Measurements from ENCODE around the gene AOAH.

The AOAH gene

DNA sequence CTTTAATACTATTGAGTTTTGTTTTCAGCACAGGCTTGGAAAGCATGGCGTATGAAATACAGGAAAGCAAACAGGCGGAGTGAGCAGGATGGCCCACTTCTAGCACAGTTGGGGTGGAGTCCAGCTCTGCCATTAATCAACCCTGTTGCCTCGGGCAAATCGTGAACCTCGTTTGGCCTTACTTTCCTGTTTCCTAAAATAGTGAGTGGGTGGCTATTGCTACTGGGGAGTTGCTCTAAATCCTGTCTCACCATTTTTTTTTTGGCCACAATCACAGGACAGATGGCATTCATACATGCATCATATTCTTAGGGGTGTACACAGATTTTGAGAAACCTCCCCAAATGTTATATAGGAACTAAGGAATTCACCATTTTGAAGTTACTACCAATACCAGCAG, 176.9 kb downstream of the AOAH start:
- ATAC-seq (no peak), DNase-seq (no peak)

DNA sequence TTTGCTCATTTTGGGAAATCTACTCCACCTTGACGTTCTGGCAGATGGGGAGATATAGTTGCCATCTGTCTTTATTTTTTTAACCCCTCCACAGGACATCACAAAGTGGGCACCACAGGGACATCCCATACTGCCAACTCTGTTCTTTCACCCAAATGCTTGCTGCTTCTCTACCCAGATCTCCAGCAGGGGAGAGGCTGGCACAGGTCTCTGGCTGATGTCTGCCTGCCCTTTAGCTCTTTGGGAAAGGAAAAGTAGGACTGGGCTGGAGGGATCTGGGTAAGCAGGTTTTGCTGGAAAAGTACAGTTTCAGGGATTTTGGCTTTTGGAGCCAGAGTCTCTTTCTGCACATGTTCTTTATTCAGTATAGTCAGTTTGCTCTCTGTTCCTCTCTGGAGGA, 178.0 kb downstream of the AOAH start:
- no peak for ATAC-seq
- DNase-seq, result no peak

DNA sequence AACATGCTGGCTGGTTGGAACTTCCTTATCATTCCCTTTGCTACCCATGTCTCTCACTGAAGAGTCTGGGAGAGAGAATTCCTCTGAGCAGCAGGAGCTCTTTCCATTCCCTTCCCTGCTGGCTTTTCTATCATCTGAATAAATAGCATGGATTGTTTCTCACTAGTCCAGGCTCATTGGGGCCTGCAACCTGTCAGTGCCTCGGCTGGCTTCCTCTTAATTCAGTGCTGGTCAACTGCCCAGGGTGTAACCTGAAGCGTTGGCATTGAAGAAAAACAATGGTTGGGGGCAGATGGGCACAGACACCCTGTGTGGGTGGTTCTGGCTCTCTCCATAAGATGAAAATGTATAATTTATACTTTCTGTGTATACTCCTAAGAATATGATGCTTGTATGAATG, 179.0 kb downstream of the AOAH start:
- DNase-seq, result no peak
- no peak for ATAC-seq

DNA sequence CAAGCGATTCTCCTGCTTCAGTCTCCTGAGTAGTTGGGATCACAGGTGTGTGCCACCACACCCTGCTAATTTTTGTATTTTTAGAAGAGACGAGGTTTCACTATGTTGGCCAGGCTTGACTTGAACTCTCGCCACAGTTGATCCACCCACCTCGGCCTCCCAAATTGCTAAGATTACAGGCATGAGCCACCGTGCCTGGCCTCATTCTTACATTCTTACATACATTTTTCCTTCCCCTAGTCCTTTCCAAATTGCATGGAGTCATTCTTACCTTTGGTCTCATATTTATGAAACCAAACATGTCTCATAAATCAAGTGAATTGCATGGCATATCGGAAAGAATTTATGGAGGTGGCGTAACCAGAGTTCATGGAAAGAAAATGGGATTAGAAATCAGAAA, 186.2 kb downstream of the AOAH start:
- ATAC-seq, result no peak
- no peak for DNase-seq

DNA sequence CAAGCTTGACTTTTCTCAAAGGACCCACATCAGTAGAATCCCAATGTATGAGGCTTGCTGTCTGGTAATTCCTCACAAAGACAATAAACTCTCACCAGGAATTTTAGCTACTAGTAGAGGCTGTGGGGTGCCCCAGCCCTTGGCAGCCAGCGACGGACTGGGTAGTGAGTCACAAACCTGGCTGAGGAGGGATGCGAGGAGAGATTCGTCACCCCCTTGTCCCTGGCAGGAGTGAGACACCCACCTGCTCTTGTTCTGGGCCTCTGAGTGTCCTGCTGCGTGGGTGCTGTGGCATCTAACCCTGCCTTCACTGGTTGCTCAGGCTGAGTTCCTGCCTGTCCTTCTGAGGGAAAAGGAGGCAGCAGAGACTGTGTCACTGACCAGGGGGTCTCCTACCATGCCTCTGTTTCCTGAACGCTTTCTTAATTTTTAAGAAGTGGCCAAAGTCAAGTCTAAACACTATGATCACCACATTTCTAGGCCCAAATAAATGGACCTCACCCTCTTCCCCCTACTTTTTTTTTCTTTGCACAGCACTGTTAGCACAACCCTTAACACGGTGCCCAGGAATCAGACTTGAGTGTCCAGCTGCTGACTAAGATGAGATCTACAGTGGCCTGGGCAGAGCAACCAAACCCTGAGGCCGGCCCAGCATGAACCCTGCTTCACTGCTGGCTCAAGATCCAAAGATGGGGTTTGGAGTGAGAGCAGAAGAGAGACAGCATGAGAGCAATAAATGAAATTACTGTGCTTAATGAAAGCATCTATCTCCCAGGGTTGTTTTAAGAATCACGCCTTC, 188.2 kb downstream of the AOAH start:
- DNase-seq, result no peak

DNA sequence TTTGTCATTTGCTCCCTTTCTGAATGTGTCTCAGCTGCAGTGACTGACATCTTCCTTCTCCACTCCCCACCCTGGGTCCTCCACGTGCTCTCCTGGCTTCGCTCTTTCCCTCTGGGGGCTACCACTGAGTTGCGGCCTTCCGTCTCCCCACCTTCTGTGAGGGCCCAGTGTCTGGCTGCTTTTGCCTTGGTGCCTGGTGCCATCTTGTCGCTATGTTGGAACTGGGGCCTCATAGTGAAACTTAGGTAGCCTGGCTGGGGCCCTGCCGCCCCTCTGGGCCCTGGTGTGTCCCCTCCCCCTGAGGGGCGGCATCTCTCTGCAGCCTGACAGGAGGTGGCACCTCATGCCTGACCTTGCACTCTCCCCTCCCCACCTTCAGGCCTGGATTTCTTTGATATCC, 190.6 kb downstream of the AOAH start:
- no peak for DNase-seq
- no peak for ATAC-seq

More for the DNA sequence above, 188.2 kb downstream of the AOAH start:
- ATAC-seq, result no peak

DNA sequence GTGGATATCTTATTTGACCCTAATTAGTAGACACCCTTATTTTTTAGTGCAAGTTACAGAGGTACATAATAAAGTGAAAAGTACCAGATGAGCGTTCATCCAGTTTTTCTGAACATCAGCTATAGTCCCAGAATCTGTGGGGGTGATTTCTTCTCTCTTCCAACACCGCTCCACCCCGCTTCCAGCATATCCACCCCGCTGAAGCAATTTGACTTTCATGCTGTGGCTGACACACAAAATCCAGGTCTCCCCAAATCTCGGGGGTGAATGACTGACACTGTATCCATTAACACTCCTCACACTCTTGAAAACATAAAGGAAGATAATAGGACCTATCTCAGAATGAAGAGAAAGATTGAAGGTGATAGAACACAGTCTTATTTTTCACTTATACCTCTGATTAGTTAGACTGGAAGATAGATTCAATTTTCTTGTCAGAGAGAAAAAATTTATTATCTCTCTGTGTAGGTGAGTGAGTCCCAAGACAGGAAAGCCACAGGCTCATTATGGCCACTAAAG, 191.3 kb downstream of the AOAH start:
- ATAC-seq (no peak), DNase-seq (no peak)

DNA sequence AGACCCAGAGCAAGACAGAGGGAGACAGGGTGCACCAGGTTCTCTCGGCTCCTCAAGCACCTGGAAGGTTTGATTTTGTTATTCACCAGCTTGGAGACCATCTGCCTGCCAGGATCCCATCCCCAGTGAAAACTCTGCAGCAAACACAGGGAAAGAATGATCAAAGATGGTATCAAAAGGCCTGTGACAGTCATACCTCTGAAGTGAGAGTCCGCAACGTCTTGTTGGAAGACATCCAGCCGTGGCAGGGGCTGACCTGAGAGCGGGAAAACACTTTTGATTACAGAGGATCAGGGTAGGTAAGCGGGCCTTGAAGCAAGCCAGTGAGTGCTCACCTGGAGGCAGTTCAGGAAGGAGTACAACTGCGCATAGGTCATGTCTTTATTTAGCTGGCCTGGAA, 192.3 kb downstream of the AOAH start:
- DNase-seq, result no peak
- no peak for ATAC-seq

DNA sequence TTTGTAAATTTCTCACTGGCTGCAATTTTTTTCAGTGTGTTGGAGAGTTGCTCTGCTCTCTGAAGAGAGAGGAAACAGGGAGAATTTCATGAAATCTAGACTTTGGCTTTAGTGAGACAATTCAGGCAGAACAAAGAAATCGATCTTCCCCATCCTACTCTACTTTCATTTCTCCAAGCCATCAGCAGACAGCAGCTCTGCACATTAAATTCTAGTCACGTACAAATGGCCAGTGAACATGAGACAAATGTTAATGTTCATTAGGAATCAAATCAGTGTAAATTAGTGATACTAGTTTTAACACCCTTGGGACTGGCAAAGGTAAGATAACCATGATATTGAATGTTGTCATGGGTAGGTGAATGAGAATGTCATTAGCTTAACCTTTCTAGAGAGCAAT, 193.8 kb downstream of the AOAH start:
- no peak for ATAC-seq

DNA sequence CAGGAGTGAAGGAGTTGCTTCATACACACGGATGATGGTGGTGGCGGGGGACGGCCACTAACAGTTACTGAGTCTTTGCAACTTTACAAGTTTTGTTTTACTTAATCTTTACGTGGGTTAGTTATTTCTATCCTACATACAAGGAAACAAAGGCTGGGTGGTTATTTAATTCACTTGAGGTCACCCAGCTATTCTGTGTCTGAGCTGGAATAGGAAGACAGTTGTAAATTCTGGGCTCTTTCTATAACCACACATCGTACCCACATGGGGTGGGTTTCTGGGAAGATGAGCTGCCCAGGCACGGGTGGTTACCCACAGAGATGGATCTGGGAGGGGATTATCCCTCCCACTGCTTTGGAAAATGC, 196.8 kb downstream of the AOAH start:
- no peak for DNase-seq
- no peak for ATAC-seq

More for the DNA sequence above, 193.8 kb downstream of the AOAH start:
- no peak for DNase-seq

DNA sequence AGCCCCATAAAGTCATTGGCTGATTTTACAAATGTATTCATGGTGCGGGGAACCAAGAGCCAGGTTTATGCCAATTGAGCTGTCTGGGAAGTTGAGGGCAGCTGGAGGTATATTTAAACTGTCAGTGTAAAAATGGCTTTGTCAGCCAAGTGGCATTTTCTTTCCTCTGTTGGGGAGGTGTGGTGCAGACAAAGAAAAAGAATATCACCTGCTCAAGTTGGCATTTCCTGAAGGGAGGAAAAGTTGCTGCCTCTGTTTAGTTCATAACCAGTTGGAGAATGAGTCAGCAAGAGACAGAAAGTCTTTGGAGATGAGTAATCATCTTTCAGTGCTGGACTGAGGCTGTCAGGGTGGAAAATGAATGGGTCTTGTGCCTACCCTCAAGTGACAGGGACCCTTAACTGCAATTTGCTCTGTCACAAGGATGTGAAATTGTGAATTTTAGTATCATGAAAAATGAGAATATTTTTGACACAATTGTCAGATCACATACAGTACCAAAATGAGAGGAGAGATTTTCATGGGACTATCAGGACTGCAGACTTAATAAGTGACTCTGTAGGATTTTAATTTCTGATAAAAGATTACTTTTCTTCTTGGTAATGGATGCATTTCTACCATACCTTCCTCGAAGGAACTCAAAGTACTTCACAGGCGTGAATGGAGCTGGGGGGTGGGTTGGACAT, 197.3 kb downstream of the AOAH start:
- no peak for DNase-seq
- ATAC-seq, result peak; percentile 85

DNA sequence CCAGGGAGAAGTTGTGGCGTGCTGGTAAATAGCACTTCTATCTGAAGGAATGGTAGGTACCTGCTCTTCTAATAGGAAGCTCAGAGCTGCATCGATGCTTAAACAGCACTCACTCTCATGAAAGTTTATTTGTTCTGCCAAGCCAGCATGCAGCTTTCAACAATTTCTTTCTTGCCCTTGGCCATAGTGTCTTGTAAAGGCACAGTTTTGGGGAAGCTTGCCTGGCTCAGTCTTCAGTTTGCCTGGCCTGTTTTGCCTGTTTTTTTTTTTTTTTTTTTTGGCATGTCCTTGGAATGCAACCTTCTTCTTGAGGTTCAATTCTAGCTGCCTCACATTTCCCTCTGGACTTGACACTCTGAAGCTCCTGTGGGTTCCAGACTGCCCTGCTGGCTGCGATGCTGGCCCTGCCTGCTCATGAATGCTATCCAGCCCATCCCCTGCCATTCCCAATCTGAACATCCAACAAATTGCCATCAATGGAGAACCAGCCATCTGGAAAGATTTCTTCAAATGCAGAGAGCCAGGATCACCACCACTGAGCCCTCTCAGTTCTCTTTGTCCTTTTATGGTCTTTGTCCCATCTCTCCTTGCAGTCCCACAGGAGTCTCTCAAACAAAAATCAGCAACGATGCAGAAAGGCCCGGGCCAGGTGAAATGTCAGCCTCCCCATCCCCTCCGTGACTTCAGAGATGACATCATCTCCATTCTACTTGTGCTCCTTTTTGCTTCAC, 200.8 kb downstream of the AOAH start:
- ATAC-seq (no peak), DNase-seq (no peak)

DNA sequence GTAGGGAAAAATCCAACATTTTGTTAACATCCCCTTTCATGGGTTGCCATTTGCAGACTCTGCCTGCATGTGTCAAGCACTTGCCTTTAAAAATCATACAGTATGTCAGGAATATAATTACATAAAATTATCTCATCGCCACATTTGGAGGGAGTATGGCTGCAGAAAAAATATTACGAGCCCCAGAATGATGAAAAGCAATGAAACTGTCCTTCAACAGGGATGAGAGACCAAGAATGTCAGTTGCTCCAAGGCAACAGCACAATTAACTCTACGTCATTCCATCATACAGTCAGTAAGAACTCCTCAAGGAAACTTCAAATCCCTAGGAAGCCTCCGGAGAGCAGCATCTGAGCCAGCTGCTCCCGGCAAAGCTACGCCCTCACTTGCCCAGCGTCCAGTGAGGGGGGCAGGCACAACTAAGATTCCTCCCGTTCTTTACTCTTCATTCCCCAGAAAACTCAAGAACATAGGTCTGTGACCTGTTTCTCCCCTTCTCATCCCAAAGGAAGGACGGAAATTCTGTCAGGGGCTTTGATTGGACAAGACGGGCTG, 201.8 kb downstream of the AOAH start:
- no peak for DNase-seq

DNA sequence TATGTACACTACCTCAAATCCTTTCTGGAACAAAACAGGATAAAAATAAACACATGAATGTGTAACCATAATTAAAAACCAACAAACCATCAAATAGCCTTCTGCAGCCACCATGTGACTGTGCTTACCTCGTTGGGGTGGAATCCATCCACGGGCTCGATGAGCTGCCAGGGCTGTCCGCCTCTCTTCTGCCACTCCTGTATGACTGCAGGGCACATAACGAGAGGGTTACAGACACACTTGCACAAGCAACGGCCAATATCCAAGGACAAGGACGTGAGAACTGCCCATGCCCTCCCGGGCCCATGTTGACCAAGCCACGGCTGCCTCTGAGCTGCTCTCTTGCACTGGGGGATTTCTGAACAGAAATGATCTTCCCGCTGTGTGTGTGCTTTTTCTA, 202.4 kb downstream of the AOAH start:
- no peak for ATAC-seq

More for the DNA sequence above, 201.8 kb downstream of the AOAH start:
- no peak for ATAC-seq

DNA sequence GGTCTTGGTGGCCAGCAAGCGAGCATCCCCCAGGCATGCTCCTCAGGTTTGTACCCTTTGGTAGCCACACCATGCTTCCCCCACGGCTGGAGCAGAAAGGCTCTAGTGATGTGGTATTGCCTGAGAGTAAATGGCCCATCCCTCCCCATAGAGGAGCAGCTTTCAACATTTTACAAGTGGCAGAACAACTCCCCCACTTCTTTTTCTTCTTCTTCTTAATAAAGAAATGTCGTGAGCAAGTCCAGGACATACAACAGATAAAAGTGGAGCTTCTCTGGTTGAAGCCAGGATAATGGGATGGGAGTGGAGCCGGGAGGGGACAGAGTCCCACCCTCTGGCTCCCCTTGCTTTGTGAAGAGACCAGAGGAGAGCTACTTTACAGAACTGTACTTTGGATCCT, 203.2 kb downstream of the AOAH start:
- DNase-seq (no peak), ATAC-seq (no peak)

More for the DNA sequence above, 202.4 kb downstream of the AOAH start:
- DNase-seq, result no peak

DNA sequence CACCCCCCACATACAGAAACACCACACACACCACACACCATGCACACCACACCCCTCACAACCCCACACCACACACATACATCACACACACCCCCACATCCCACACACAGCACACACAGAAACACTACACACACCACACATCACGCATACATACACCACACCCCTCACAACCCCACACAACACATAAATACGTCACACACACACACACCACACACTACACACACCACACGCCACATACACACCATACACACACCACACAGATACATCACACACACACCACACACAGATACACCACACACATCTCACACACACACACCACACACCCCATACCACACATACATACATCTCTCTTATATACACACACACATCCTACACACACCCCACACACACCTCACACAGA, 208.4 kb downstream of the AOAH start:
- DNase-seq (no peak), ATAC-seq (no peak)

DNA sequence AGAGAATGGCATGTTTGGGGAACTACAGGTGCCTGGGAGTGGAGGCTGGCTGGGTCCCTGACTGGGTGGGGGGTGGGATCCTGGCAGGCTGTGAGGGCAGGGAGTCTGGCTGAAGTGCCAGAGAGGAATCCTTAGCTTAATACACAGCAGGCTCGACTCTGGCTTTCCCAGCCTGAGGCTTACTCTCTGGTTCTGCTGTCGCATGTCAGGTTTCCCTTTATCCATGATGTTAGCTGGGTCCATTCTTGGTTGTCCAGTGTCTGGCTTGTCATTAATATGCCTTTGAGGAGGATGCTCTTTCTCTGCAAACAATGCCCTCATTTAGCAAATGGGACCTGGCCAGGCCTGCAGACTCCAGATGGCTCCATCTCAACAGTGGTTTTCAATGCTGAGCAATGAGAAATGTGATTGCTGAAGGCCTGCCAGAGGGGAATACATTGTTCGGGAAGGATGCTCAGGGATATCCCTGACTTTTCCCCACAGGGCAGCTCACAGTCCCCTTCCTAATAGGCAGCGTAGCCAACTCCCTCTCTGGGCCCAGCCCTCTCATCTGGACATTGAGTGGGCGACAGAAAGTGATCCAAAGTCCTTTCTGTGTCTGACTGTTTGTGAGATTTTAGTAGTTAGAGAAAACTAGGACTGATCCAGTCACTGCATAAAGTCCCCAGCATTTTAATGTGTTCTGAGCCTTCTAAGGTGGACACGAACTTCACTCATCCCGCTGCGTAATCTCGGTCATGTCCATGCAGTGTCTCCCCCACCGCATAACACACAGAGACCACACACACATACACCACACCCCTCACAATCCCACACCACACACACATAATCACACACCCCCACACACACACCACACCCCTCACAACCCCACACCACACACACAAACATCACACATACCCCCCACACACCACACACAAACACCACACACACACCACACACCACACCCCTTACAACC, 209.7 kb downstream of the AOAH start:
- DNase-seq, result no peak
- no peak for ATAC-seq

DNA sequence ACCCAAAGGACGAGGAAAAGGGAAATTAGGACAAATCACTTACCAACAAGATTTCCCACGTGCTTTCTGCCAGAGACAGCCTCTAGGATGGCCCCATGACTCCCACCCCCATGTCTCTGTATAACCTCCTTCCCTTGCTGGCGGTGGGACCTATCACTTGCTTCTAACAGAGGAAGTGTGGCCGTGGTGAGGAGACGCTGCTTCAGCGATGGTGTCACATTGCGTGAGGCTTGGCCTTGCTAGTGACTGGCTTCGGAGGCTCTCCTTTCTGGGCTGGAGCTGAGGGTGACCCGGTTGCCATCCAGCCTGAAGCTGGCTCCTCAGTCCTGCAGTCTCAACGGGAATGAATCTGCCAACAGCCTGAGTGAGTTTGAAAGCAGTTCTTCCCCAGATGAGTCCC, 210.9 kb downstream of the AOAH start:
- DNase-seq (no peak), ATAC-seq (no peak)

DNA sequence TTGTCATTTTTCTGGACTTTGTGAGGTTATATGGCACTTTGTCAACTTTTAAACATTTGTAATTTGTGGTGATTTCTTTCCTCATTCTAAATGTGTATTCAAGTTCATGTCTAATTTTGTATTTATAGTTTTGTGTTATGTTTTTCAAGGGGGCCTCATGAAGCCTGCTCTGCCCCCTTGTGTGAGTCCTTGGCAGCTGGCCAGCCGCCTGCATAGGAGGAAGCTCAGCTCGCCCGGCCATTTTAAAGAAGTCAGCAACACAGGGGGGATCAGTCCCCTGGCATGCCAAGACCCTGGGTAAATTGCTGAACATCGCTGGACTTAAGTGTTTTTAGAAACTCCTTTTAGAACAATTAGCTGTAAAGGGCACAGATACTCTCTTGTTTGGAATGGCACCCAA, 211.7 kb downstream of the AOAH start:
- ATAC-seq (no peak), DNase-seq (no peak)

DNA sequence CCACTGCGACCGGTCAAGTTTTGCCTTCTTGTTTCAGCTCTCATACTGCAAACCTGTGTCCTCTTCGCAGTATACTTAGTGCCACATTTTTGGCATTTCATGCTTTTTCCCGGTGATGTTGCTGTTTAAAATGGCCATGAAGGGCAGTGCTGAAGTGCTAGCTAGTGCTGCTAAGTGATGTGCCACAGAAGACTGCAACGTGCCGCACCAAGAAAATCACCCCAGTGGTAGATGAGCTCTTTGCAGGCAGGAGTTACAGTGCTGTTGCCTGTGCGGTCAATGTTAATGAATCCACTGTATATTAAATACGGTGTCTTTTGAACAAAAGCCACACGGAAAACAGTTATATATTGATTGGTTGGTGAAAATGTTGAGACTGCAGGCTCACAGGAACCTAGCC, 214.3 kb downstream of the AOAH start:
- DNase-seq, result no peak
- no peak for ATAC-seq
